Brain microvascular endothelial cell (primary cell): ENCODE results near the gene GPR37L1.

Experiments used
- DNase-seq: peaks from one replicate; pipeline ENCODE4 v3.0.0-alpha.2; 2020
- H3K27ac ChIP-seq: fragments of 250-450 bp; sonication (Bioruptor Pico); 2 replicates; pipeline ENCODE4 v1.5.1; 2020; ENCODE audit warnings: mild to moderate bottlenecking, moderate library complexity
- H3K27me3 ChIP-seq: fragments of 250-450 bp; sonication (Bioruptor Pico); replicated peaks from 2 replicates; pipeline ENCODE4 v1.5.1; 2020; ENCODE audit warnings: mild to moderate bottlenecking
- H3K36me3 ChIP-seq: fragments of 250-450 bp; sonication (Bioruptor Pico); replicated peaks from 2 replicates; pipeline ENCODE4 v1.5.1; 2020; ENCODE audit warnings: mild to moderate bottlenecking
- H3K4me3 ChIP-seq: 2 replicates; pipeline ENCODE4 v1.5.1; 2011; ENCODE audit warnings: low read depth, mild to moderate bottlenecking, control low read depth, low read length, moderate library complexity
- in situ Hi-C: cut with HindIII; loops from 2 replicates; pipeline ENCODE4 v1.10.0; 2017; ENCODE audit warnings: low sequenced_read_pairs, low pct_ligation_motif_present
- TF ChIP-seq, protein P1 (sequence below): IDR thresholded peaks from 2 replicates; pipeline ENCODE4 v1.5.1; 2011; ENCODE audit warnings: low read depth, mild to moderate bottlenecking, moderate library complexity, low read length, control low read depth, inconsistent platforms; ENCODE audit errors: missing control alignments

GPR37L1 gene, protein sequence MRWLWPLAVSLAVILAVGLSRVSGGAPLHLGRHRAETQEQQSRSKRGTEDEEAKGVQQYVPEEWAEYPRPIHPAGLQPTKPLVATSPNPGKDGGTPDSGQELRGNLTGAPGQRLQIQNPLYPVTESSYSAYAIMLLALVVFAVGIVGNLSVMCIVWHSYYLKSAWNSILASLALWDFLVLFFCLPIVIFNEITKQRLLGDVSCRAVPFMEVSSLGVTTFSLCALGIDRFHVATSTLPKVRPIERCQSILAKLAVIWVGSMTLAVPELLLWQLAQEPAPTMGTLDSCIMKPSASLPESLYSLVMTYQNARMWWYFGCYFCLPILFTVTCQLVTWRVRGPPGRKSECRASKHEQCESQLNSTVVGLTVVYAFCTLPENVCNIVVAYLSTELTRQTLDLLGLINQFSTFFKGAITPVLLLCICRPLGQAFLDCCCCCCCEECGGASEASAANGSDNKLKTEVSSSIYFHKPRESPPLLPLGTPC

DNA sequence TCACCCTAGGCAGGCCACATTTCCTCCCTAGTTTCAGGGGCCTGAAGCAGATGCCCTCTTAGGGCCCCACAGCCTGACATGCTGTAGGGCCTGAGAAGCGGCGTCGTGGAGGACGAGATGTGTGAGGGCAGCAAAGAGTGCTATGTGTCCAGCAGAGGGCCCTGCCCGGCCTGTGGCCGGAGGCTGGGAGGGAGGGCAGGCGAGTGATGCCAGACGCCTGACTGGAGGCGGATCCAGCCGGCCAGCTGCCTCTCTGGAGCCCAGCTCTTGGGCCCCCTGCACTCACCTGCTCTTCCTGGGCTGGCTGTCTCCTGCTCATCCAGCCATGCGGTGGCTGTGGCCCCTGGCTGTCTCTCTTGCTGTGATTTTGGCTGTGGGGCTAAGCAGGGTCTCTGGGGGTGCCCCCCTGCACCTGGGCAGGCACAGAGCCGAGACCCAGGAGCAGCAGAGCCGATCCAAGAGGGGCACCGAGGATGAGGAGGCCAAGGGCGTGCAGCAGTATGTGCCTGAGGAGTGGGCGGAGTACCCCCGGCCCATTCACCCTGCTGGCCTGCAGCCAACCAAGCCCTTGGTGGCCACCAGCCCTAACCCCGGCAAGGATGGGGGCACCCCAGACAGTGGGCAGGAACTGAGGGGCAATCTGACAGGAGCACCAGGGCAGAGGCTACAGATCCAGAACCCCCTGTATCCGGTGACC lies at the start of gene GPR37L1:
TSS of gene GPR37L1 (plus strand) at position 279 of the 697 bp plus-strand sequence. CDS start at position 326, 47 bp downstream.
- Histone ChIP-seq H3K27me3 (peaks cover 4% of the 10 kb centered on the region), H3K27ac (no peak within 1 kb of the TSS)

DNA sequence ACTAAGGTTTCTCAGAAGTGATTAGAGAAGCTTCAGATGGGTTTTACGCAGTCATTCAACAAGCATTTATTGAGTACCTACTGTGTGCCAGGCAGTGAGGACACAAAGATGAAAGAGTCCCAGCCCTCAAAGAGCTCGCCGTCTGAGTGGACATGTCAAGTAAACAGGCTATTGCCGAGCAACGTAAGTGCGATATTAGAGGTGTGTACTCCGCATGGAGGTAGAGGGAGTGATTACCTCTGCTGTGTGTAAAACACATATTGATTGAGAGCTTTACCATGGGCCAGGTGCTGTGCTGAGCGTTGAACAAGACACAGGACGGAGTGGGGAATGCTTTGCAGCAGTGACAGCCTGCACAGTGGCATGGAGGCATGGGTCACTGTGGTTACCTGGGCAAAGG lies 49.5 kb upstream of the GPR37L1 start:
- DNase-seq = no peak
- Histone ChIP-seq H3K4me3 (no peak overlapping the region), H3K27me3 (no peaks in the 10 kb centered on the region), H3K27ac (no peak overlapping the region), H3K36me3 (no peaks in the 10 kb centered on the region)
- TF ChIP-seq, protein P1, sequence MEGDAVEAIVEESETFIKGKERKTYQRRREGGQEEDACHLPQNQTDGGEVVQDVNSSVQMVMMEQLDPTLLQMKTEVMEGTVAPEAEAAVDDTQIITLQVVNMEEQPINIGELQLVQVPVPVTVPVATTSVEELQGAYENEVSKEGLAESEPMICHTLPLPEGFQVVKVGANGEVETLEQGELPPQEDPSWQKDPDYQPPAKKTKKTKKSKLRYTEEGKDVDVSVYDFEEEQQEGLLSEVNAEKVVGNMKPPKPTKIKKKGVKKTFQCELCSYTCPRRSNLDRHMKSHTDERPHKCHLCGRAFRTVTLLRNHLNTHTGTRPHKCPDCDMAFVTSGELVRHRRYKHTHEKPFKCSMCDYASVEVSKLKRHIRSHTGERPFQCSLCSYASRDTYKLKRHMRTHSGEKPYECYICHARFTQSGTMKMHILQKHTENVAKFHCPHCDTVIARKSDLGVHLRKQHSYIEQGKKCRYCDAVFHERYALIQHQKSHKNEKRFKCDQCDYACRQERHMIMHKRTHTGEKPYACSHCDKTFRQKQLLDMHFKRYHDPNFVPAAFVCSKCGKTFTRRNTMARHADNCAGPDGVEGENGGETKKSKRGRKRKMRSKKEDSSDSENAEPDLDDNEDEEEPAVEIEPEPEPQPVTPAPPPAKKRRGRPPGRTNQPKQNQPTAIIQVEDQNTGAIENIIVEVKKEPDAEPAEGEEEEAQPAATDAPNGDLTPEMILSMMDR = no peak
- in situ Hi-C loops = no loop called here

More for the DNA sequence above, at the start of gene GPR37L1:
- no peaks in the 10 kb centered on the region for H3K36me3 ChIP-seq
- in situ Hi-C loops = no loop called here
- H3K4me3 ChIP-seq = no peak within 1 kb of the TSS
- DNase-seq = no peak
- TF ChIP-seq, protein P1 = peak; percentile 79

DNA sequence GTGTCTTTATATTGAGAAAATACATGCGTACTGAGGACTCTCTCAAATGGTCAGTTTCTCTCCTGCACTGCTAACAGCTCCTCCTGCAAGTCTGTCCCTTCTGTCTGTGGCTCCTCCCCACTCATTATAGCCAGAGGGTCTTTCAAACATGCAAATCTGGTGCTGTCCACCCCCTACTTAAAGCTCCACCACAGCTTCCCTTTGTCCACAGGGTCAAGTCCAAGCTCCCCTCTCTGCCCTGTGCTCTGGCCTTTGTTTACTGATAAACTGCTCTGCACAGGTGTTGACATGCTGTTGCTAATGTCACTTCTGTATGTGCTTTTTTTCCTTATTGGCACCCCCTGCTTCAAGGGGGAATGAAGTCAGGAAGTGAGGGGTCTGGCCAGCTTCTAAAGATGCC lies 47.7 kb upstream of the GPR37L1 start:
- Histone ChIP-seq H3K4me3 (no peak overlapping the region), H3K36me3 (no peaks in the 10 kb centered on the region), H3K27ac (no peak overlapping the region), H3K27me3 (no peaks in the 10 kb centered on the region)
- no peak for DNase-seq
- TF ChIP-seq, protein P1 = no peak
- in situ Hi-C loops = no loop called here

DNA sequence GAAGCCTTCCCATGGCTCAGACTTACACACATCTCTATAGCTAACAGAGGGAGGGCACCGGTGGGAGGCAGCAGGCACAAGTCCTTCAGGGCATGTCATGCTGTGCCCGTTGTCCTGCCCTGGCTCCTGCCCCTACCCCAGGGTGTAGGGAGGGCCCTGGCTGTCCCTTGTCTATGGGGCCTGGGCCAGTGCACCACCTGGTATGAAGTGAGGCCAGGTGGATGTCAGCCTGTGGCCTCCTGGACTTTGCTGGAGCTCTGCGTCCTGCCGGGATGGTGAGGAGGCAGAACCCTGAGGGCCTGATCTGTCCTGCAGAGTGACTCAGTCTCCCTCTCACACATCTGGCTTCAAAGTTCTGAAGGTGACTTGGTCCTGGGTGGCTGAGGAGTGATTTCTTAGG lies 47.3 kb upstream of the GPR37L1 start:
- TF ChIP-seq, protein P1 = no peak
- in situ Hi-C loops = no loop called here
- no peaks in the 10 kb centered on the region for H3K27me3 ChIP-seq
- no peak overlapping the region for H3K4me3 ChIP-seq
- DNase-seq = no peak
- H3K36me3 ChIP-seq = no peaks in the 10 kb centered on the region
- no peak overlapping the region for H3K27ac ChIP-seq

DNA sequence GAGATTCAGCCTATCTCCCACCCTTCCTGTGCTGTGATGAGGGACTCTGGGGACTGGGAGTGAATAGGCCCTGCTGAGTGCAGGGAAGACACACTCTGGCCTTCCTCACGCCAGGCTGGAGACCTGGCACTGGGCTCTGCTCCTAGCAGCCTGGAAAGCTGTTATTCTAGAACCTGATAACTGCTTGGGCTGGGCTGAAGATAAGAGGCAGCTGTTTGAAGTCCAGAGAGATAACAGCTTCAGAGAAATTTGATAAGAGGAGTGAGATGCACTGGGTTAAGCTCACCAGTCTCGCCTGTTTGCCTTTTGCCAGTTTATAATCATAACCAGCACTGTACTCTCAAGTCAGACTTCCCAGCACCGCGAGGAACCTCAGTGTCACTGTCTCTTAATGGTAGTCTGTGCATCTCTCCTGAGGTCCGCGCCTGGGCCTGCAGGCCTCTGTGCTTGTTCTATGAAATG lies 46.6 kb upstream of the GPR37L1 start:
- DNase-seq = peak; percentile 18
- TF ChIP-seq, protein P1 = no peak
- in situ Hi-C loops = no loop called here
- H3K27ac ChIP-seq = no peak overlapping the region
- no peaks in the 10 kb centered on the region for H3K27me3 ChIP-seq
- no peak overlapping the region for H3K4me3 ChIP-seq
- no peaks in the 10 kb centered on the region for H3K36me3 ChIP-seq
